Measurements from ENCODE around the gene CEP170B.

Gene CEP170B

DNA sequence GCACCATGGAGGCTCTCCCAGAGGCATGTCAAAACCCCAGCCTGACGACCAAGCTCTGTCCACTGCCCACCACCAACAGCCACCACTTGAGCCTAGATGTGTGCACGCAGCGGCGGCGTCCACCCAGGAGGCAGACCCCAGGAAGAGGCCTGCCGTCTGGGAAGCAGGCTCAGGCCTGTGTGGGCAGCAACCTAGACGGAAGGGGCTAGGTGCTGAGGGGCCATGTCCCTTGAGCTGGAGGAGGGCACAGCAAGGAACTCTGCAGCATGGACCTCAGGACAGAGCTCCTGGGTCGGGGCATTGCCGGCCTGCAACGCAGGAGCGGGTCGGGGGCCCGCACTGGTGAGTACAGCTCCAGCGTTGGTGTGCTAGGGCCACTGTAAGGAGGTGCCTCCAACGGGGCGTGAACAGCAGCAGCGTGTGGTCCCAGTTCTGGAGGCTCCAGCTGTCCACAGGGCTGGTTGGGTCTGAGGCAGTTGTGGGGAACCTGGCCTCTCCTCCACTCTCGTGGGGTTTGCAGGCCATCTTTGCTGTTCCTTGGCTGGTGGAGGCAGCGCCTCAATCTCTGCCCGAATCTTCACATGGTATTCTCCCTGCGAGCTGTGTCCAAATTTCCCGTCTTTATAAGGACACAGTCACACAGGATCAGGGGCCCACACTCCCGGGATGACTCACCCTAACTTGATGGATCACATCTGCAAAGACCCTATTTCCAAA lies 43.7 kb upstream of the CEP170B start:
- TF ChIP-seq, protein P1, sequence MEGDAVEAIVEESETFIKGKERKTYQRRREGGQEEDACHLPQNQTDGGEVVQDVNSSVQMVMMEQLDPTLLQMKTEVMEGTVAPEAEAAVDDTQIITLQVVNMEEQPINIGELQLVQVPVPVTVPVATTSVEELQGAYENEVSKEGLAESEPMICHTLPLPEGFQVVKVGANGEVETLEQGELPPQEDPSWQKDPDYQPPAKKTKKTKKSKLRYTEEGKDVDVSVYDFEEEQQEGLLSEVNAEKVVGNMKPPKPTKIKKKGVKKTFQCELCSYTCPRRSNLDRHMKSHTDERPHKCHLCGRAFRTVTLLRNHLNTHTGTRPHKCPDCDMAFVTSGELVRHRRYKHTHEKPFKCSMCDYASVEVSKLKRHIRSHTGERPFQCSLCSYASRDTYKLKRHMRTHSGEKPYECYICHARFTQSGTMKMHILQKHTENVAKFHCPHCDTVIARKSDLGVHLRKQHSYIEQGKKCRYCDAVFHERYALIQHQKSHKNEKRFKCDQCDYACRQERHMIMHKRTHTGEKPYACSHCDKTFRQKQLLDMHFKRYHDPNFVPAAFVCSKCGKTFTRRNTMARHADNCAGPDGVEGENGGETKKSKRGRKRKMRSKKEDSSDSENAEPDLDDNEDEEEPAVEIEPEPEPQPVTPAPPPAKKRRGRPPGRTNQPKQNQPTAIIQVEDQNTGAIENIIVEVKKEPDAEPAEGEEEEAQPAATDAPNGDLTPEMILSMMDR (IDR thresholded peaks at IDR 0.05; ENCODE audit: low read depth, low read length, missing control alignments) = no peak
- H3K4me3 ChIP-seq (ENCODE audit: low read depth, low read length) = no peak overlapping the region
- in situ Hi-C loops (cut with HindIII; ENCODE audit: low sequenced_read_pairs) = loop anchor here (10.0 kb wide), 2 partner anchors 47 to 233 kb away; no protein-coding TSS in a partner anchor
- no peak for DNase-seq (ENCODE audit: low read depth)

DNA sequence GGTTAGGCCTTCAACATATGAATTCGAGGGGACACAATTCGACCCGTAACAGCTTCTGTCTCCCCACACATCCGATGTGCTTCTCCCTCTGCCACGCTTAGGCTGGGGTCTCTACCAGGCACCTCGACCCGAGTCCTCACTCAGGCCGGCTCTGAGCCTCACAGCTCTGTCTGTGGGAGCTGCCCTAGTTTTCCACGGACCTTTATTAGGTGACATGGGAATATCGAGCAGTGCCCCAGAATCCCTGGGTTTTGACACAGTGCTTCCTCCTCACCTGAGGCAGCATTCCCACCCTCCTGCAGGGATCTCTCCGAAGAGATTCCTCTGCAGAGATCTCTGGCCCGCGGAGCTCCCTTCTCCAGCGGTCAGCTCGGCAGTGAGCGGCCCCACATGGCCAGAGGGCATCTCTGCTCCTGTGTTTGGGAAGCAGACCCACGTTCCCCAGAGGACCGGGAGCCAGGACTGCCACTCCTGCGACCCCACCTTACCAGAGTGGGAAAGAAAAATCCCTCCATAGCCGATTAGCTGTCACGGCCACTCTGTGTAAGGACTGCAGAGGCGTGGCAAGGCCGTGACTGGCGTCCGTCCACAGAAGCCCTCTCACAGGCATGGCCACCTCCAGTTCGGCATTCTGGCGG lies 43.0 kb upstream of the CEP170B start:
- H3K4me3 ChIP-seq (ENCODE audit: low read depth, low read length) = no peak overlapping the region
- TF ChIP-seq, protein P1 (IDR thresholded peaks at IDR 0.05; ENCODE audit: low read depth, low read length, missing control alignments) = no peak
- no peak for DNase-seq (ENCODE audit: low read depth)
- in situ Hi-C loops (cut with HindIII; ENCODE audit: low sequenced_read_pairs) = loop anchor here (10.0 kb wide), 2 partner anchors 47 to 233 kb away; no protein-coding TSS in a partner anchor

DNA sequence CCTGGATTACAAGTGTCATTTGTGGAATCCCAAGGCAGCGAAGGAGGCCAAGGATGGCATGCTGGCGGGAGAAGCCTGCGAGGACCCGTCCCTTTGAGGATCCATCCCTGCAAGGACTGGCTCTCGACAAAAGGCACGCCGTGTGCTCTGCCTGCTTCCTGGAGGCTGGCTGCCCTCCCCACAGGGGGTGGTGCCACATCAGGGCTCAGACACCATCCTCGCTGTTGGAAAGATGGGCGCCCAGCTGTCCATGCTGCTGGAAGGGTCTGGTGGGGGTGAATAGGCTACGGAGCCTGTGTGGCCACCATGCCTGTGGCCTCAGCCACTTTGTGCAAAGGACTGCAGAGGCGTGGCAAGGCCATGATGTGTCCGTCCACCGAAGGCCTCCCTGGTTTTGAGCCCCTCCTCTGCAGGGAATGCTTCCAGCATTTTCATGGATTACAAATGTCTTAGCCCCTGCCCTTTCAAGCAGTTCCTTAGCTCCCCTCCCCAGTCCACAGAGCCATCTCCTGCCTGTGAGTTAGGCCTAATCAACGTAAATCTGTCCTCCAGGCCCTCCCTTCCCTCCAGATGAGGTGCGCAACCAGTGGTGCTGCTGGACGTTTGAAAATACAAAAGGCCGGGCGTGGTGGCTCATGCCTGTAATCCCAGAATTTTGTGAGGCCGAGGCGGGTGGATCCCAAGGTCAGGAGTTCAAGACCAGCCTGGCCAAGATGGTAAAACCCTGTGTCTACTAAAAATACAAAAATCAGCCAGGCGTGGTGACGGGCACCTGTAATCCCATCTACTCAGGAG lies 42.0 kb upstream of the CEP170B start:
- TF ChIP-seq, protein P1 (IDR thresholded peaks at IDR 0.05; ENCODE audit: low read depth, low read length, missing control alignments) = no peak
- in situ Hi-C loops (cut with HindIII; ENCODE audit: low sequenced_read_pairs) = loop anchor here (10.0 kb wide), 2 partner anchors 48 to 232 kb away; no protein-coding TSS in a partner anchor
- no peak overlapping the region for H3K4me3 ChIP-seq (ENCODE audit: low read depth, low read length)
- DNase-seq (ENCODE audit: low read depth) = no peak

DNA sequence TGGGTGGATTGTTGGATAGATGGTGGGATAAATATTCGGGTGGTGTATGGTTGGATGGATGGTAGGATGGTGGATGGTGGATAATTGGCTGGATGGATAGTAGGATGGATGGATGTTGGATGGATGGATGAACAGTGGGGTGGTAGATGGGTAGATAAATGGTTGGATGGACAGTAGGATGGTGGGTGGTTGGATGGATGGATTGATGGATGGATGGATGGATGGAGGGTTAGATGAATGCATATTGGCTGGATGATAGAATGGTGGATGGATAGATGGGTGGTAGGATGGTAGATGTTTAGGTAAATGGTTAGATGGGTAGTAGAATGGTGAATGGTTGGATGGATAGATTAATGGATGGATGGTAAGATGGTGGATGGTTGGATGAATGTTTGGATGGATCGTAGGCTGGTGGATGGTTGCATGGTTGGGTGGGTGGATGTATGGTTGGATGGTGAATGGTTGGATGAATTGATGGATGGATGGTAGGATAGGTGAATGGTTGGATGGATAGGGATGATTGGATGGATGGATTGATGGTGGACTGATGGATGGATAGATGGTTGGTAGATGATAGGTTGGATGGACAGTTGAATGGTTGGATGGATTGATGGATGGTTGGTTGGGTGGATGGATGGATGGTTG lies 40.6 kb upstream of the CEP170B start:
- DNase-seq (ENCODE audit: low read depth) = no peak
- TF ChIP-seq, protein P1 (IDR thresholded peaks at IDR 0.05; ENCODE audit: low read depth, low read length, missing control alignments) = no peak
- no peak overlapping the region for H3K4me3 ChIP-seq (ENCODE audit: low read depth, low read length)
- in situ Hi-C loops (cut with HindIII; ENCODE audit: low sequenced_read_pairs) = loop anchor here (10.0 kb wide), 2 partner anchors 50 to 230 kb away; no protein-coding TSS in a partner anchor

DNA sequence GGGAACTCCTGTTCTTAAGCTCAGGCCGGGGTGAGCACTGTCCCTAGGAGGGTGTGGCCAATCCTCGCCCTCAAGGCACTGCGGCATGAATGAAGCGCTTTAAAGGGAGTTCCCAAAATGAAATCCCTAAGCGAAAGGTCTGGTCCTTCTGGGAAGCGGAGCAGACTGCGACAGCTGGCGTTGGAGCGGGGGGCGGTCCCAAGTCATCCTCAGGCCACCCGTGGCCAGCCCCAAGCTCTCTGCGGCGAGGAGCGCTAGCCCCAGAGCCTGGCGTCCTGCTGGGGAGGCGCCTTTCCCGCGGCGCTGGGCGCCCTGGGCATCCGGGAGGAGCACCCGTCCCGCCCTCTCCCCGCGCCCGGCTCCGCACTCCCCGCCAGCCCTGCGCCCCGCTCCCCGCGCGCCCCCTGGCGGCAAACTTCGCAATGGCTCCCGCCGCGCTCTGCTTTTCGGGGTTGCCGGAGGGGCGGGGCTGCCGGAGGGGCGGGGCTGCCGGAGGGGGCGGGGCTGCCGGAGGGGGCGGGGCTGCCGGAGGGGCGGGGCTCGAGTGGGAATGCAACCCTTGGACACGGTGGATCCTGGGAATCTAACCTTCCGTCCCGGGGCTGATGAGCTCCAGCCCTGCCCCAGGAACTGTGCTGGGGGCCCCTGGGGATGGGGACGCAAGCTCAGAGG lies 38.7 kb upstream of the CEP170B start:
- in situ Hi-C loops (cut with HindIII; ENCODE audit: low sequenced_read_pairs) = loop anchor here (10.0 kb wide), 2 partner anchors 52 to 228 kb away; no protein-coding TSS in a partner anchor
- peak overlapping the region; percentile 56 for H3K4me3 ChIP-seq (ENCODE audit: low read depth, low read length)
- TF ChIP-seq, protein P1 (IDR thresholded peaks at IDR 0.05; ENCODE audit: low read depth, low read length, missing control alignments) = peak; percentile 62
- no peak for DNase-seq (ENCODE audit: low read depth)
